Activated CD8-positive, alpha-beta memory T cell treated with anti-CD3 and anti-CD28 coated beads for 48 hours (primary cell): Measurements from ENCODE around the gene STAT5B.
"Not testable (repeated sequence)": the region's sequence is repeated elsewhere in the genome, so short reads cannot be mapped to it uniquely, and the experiment has no call there.

Experiments used
- DNase-seq, 3 experiments: peaks; one replicate each; pipeline ENCODE4 v3.0.0-alpha.2; 2020; ENCODE audit warnings: low read depth in 2 of 3, low spot score in 2 of 3

The STAT5B gene

DNA sequence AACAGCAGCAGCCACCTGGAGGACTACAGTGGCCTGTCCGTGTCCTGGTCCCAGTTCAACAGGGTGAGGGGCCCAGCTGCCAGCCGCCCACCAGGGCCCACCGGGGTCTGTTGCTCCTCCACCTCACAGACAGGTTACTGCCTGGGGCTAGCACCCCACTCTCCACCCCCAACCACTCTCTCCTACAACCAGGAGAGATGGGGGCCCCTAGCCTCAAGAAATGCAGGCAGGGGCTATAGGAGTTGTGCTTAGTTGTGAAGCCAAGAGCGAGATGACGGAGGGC, 30.1 kb upstream of the STAT5B start:
- DNase-seq: no peak

DNA sequence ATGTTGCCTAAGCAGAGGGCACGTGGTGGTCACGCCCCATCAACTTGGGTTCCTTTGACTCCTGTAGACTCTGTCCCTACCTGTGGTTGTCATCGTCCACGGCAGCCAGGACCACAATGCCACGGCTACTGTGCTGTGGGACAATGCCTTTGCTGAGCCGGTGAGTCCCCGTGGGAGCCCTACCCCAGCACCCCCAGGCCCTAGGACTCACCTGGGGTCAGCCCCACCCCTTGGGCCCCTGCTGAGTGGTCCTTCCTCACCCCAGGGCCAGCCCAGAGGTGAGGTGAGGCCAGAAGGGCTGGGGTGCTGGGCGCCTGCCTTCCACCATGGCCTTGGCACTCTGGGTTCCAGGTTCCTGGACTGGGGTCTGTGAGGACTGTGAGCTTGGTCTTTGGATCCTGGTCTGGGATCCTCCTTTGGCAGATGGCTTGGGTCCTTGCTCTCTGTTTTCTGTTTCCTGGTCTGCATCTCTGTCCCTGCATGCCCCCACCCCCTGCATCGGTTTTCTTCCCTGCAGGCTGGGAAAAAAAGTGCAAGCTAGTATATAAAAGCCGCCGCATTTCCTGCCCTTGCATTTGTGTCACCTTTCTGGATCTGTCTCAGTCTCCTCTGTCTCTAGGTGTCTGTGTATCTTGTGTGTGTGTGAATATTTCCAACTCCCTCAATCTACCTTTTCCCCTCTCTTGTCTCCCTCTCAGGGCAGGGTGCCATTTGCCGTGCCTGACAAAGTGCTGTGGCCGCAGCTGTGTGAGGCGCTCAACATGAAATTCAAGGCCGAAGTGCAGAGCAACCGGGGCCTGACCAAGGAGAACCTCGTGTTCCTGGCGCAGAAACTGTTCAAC, 29.6 kb upstream of the STAT5B start:
- no peak for DNase-seq

- DNase-seq: not testable (repeated sequence)
Observed at GRCh38 chr17:42305031-42305330, 28.8 kb upstream of the STAT5B start.

DNA sequence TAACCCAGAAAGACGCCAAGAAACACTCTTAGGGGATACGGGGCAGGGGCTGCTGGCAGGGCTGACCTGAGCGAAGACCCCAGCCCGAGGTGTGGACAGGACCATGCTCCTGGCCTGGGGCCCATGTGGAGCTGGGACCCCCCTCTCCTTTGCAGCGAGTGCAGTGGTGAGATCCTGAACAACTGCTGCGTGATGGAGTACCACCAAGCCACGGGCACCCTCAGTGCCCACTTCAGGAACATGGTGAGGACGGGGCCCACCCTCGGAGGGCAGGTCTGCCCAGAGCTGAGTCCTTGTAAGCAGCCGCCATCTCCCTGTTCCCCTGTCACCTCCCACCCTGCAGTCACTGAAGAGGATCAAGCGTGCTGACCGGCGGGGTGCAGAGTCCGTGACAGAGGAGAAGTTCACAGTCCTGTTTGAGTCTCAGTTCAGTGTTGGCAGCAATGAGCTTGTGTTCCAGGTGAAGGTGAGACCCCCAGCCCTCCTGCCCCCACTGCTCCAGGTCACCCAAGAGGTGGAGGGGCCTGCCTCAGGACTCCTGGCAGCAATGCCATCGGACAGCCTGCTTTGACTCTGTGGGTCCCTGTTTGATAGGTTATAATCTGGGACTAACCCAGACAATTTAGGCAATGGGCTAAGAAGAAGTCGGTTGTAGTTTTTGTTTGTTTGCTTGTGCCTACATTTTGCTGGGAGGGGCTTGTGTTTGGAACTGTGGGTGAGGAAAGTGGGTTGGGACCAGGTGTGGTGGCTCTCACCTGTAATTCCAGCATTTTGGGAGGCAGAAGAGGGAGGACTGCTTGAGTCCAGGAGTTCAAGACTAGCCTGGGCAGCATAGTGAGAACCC, 28.2 kb upstream of the STAT5B start:
- DNase-seq: no peak

DNA sequence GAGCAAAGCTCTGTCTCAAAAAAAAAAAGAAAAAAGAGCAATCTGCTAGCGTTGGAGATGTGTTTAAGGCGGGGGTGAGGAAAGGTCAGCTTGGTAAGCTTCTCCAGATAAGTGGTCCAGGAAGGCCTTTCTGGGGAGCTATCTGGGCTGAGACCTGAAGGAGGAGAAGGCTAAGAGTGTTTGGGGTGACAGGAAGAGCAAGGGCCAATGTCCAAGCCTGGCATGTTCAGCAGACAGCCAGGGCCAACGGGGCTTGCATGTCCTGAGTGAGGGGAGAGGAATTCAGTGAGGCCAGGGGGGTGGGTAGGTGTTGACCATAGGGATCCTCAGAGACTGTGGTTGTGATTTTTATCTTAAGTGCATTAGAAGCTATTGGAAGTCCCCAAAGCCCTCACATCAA, 27.5 kb upstream of the STAT5B start:
- no peak for DNase-seq

- DNase-seq: no peak
Observed at GRCh38 chr17:42301022-42301421, 24.8 kb upstream of the STAT5B start.

DNA sequence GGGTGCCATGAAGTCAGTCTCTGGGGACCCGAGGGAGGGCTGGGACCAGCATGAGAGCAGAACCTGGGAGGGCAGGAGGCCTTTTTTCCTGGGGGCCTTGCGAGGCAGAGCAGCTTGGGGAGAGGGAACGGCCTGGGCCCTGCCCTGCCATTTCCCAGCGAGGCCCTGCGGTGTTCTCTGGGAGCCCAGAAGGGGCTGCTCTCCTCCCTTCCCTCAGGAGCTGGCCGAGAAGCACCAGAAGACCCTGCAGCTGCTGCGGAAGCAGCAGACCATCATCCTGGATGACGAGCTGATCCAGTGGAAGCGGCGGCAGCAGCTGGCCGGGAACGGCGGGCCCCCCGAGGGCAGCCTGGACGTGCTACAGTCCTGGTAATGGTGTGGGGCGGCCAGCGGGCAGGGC, 23.7 kb upstream of the STAT5B start:
- not testable (repeated sequence) for DNase-seq

DNA sequence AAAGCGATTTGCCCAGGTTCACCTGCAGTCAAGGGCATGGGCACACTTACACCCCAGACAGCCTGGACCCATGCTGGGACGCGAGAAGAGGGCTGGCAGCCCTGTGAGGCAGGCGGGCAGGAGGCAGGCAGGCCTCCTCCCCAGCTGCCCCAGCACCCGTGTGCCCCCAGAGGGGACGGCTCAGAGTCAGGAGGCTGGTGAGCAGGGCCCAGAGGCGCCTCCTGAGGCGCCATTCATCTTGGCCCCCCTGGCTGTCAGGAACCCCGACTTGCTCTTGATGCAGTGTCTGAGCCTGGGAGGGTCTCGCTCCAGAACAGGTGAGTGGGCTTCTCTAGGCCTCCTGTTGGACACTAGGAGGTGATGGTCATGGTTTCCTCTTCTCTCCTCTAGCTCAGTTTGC, 23.2 kb upstream of the STAT5B start:
- DNase-seq: not testable (repeated sequence)

DNA sequence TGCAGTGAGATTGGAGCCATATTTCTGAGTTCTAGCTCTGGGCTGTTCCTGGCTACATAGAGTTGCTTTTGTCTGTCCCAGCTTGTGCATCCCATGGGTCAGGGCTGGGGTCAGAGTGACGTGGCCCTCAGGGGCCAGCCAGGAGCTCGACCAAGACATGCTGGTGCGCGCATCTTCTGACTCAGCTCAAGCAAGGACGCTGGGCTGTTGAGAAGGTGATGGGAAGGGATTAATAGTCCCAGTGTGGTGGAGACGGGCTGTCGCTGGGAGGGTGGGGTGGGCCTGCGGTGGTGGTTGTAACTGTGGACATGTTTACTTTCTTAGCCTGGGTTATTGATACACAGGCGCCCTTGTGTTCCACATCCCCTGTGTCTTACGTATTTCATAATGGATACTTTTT, 21.6 kb upstream of the STAT5B start:
- DNase-seq: not testable (repeated sequence)

- DNase-seq: no peak
Observed at GRCh38 chr17:42296012-42296411, 19.8 kb upstream of the STAT5B start.

- no peak for DNase-seq
Observed at GRCh38 chr17:42294469-42295398, 18.5 kb upstream of the STAT5B start.

- DNase-seq: no peak
Observed at GRCh38 chr17:42291129-42291528, 14.9 kb upstream of the STAT5B start.

- DNase-seq: no peak
Observed at GRCh38 chr17:42290577-42290976, 14.4 kb upstream of the STAT5B start.

DNA sequence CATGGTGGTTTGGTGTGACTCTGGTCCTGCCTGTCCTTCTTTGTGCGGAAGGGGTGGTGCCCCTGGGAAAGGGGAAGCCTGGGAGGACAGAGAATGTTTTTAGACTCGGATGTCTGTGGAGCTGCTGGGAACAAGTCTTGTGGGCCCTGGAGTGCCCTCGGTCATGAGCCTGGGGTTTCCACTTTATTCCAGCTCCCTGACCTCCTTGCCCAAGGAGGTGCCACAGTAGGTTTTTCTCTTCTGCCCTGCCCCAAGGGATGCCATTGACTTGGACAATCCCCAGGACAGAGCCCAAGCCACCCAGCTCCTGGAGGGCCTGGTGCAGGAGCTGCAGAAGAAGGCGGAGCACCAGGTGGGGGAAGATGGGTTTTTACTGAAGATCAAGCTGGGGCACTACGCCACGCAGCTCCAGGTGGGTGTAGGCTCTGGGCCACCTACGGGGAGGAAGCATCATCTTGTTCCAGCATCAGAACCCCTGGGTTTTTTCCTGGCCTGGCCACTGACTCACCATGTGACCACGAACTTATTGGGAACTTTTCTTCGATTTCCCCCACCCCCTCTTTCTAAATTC, 13.5 kb upstream of the STAT5B start:
- no peak for DNase-seq

DNA sequence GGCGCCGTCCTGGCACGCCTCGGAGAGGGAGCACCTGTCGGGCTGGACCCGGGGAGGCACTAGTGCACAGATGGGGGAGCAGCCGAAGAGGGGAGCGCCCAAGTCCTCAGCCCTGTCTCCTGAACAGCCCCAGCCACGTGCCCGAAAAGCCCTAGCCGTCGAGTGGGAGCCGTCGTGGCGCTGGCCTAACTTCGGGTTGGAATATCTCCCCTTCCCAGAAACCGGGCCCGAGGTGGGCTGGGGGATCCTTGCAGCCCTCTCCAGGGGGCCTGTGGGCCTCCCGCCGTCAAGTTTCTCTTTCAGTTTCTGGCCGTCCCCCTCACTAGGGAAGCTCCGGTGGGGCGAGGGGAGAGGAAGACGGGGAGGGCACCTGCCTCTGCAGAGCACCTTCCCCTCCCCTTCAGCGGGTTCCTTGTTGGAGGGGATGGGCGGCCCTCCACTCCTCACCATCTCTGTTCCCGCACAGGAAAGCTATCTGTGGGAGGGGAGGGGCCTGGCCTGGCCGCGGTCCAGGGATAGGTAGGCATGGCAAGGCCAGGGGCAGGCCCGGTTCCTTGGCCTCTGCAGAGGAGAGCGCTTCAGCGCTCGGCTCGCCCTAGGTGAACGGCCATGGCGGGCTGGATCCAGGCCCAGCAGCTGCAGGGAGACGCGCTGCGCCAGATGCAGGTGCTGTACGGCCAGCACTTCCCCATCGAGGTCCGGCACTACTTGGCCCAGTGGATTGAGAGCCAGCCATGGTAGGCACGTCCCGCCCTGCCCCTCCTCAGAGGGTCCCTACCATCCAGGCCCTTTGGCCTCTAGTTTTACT, 12.8 kb upstream of the STAT5B start:
- peak in 1 of 3 experiments; percentile 61 for DNase-seq

- peak in 2 of 3 experiments; percentile 61 to 71 for DNase-seq
Observed at GRCh38 chr17:42287977-42288802, 12.0 kb upstream of the STAT5B start, which contains the start of gene STAT5A. TSS of gene STAT5A (plus strand) at chr17:42288498. CDS start at chr17:42289412, 914 bp downstream.

DNA sequence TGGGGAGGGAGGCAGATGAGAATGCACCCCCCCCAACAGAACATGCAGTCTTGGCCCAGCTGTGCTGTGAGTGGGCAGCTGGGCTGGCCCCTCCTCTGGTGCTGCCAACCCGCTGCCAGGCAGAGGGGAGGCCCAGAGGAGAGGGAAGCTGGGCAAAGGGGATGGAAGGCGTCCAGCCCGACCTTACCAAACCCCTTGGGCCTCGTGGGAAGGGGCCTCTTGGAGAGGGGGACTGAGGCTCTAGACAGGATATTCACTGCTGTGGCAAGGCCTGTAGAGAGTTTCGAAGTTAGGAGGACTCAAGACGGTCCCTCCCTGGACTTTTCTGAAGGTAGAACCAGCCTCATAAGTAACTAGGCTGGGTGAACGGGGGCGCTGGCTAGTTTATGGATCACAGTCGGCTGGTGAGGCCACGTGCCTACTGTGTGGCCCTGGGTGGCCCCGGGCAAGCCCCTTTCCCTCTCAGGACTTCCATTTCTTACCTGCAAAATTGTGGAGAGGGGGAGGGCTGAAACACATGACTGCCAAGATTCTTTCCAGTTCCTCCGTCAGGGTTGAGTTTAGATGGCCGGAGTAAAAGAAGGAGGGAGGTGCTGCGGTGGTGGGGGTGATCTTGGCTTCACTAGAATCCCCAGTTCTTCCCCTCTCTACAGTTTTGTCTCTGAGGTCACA, 11.2 kb upstream of the STAT5B start:
- peak in 2 of 3 experiments; percentile 20 to 31 for DNase-seq

DNA sequence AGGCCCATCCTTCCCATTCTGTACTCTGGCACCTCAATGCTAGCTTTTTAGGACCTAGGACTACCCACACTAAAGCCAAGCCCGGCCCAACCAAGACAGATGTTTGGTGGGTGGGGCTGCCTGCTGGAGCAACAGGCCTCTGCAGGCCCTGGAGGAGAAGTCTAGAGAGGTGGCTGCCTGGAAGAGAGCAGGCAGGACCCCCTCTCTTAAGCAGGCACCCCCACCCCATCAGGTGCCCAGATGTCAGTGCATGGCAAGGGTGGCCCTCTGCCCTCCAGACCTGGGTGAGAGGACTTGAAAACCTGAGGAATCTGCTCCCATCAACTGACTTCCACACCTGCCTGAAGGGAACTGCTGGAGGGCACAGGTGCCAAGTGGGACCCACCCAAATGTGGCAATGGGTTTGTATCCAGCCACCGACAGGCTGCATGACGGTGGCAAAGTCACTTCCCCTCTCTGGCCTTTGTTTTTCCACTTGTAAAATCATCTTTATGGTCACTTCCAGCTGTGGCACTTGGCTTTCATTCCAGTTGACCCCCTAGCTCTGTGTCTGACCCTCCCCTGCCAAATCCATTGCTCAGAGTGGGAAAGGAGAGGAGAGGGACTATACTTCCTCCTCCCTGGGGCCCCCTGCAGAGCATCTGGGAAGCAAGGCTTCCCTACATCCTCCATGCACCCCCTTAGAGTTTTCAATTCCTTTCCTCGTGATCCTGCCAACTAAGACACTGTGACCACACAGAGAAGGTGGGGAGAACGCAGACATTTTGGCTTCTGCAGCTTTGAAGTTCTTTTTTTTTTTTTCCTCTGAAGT, 10.4 kb upstream of the STAT5B start:
- DNase-seq: no peak
